GM12873 (cell line): ENCODE data around the gene ATP13A1.

Experiments
- CTCF ChIP-seq: IDR thresholded peaks from 2 replicates; pipeline ENCODE4 v1.5.1; 2012; ENCODE audit warnings: low read depth, mild to moderate bottlenecking, moderate library complexity, low read length, control low read depth; ENCODE audit not compliant: insufficient read depth; ENCODE audit errors: missing control alignments

The ATP13A1 gene

GRCh38 chr19:19657397-19657783 is 6.1 kb downstream of the ATP13A1 start:
- TF ChIP-seq CTCF, result no peak

GRCh38 chr19:19656451-19657396 is 6.8 kb downstream of the ATP13A1 start:
- TF ChIP-seq CTCF, result no peak

- TF ChIP-seq CTCF, result no peak
Observed at GRCh38 chr19:19655641-19656343, 7.7 kb downstream of the ATP13A1 start.

GRCh38 chr19:19655051-19655594 is 8.4 kb downstream of the ATP13A1 start:
- no peak for TF ChIP-seq CTCF

- TF ChIP-seq CTCF, result no peak
Observed at GRCh38 chr19:19654441-19654840, 9.0 kb downstream of the ATP13A1 start.

GRCh38 chr19:19653597-19654147 is 9.8 kb downstream of the ATP13A1 start:
- TF ChIP-seq CTCF, result no peak

- TF ChIP-seq CTCF, result no peak
Observed at GRCh38 chr19:19652482-19653295, 10.8 kb downstream of the ATP13A1 start.
